Stimulated activated CD4-positive, alpha-beta T cell treated with anti-CD3 and anti-CD28 coated beads, Interleukin-12 subunit alpha, Interleukin-12 subunit beta, amount 100 ng/mL, for 48 hours (primary cell): ENCODE results near the gene LXN.
A peak's percentile ranks its signal among the peaks of the same experiment; 100 is the strongest.

ENCODE experiments used
- DNase-seq, 3 donors: peaks; one replicate each; pipeline ENCODE4 v3.0.0-alpha.2; 2020; ENCODE audit warnings: low read depth in 2 of 3, low spot score in 1 of 3

LXN gene

GRCh38 chr3:158671821-158672214, 630 bp downstream of the LXN start:
- no peak for DNase-seq

- DNase-seq, result no peak
These were observed 3.9 kb downstream of the LXN start for GRCh38 chr3:158668506-158668905.

GRCh38 chr3:158666416-158666815, 6.0 kb downstream of the LXN start:
- no peak for DNase-seq

GRCh38 chr3:158663832-158664231, 8.6 kb downstream of the LXN start:
- DNase-seq, result no peak

- no peak for DNase-seq
These were observed 9.2 kb downstream of the LXN start for GRCh38 chr3:158663246-158663645.

GRCh38 chr3:158660711-158661110, 11.7 kb downstream of the LXN start:
- DNase-seq, result no peak

- DNase-seq, result peak; percentile 26 to 46 (median 28)
These were observed 12.8 kb downstream of the LXN start for GRCh38 chr3:158659454-158660237.

GRCh38 chr3:158658889-158659288, 13.6 kb downstream of the LXN start:
- DNase-seq, result no peak

GRCh38 chr3:158652463-158652862, 20.0 kb downstream of the LXN start:
- DNase-seq, result no peak

GRCh38 chr3:158651192-158651591, 21.3 kb downstream of the LXN start:
- DNase-seq, result no peak

GRCh38 chr3:158649791-158650190, 22.7 kb downstream of the LXN start:
- no peak for DNase-seq

GRCh38 chr3:158644345-158644908, 28.0 kb downstream of the LXN start, which contains the start of gene GFM1:
TSS of gene GFM1 (plus strand) at chr3:158644527. CDS start at chr3:158644635, 108 bp downstream.
- peak; percentile 74 to 85 (median 77) for DNase-seq

- DNase-seq, result no peak
These were observed 29.8 kb downstream of the LXN start for GRCh38 chr3:158642474-158643210.

- no peak for DNase-seq
These were observed 30.4 kb downstream of the LXN start for GRCh38 chr3:158642005-158642404.

GRCh38 chr3:158640646-158641045, 31.8 kb downstream of the LXN start:
- DNase-seq, result no peak

- DNase-seq, result no peak
These were observed 40.5 kb downstream of the LXN start for GRCh38 chr3:158631981-158632380.

- no peak for DNase-seq
These were observed 46.6 kb downstream of the LXN start for GRCh38 chr3:158625881-158626280.

GRCh38 chr3:158617982-158618875, 54.2 kb downstream of the LXN start:
- no peak for DNase-seq
